Hematopoietic multipotent progenitor cell (in vitro differentiated cells): ENCODE results near the gene RPL12. TPM values are rescaled to one million over a fixed set of nuclear protein-coding genes. Genes with fewer than 3 reads are reported as not detected.
A peak's percentile ranks its signal among the peaks of the same experiment; 100 is the strongest.
"Not testable (repeated sequence)": the region's sequence is repeated elsewhere in the genome, so short reads cannot be mapped to it uniquely, and the experiment has no call there.

Experiments used
- DNase-seq, 3 donors: peaks; one replicate each; pipeline ENCODE4 v3.0.0-alpha.2; 2011 to 2015; ENCODE audit warnings: low read depth in 2 of 3, low spot score in 2 of 3
- total RNA-seq: library from RNA; depleted of rRNA; stranded (reverse); fragments of >200 nt; gene quantifications from one replicate; pipeline ENCODE4 v1.2.3, GENCODE V29; 2012

Gene RPL12
- total RNA-seq, 1 donor = 3,064 TPM

DNA sequence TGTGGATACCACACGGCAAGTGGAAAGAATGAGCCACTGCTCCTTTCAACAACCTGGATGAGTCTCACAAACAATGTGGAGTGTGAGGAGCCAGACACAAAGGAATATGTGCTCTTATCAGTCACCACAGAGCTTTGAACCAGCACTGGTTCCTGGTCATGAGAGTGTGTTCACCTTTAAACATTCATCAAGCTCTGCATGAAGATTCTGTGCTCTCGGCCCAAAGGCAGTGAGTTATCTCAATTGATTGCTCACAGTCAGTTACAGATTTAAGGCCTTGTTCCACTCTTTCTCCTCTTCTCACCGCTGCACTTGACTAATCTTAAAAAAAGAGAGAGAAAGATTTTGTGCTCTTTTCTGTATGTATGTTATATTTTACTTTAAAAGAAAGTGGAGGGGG, 19.5 kb upstream of the RPL12 start:
- DNase-seq = no peak

DNA sequence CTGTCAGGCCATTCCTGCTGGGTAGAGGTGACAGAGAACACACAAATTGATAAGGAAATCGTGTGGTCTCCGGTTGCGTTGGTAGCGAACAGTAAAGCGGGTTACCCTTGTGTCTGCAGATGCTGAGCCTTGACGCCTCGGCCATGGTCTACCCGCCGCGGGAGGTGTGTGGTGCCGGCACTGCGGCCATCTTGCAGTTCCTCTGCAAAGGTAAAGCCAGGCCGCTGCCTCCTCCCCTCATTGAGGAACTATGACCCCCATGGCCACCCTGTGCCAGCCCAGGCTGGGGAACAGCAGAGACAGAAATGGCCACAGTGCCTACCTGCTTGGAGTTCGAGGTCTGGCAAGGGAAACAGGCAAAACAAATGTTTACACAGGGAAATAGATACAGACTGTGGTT, 16.4 kb upstream of the RPL12 start:
- no peak for DNase-seq

DNA sequence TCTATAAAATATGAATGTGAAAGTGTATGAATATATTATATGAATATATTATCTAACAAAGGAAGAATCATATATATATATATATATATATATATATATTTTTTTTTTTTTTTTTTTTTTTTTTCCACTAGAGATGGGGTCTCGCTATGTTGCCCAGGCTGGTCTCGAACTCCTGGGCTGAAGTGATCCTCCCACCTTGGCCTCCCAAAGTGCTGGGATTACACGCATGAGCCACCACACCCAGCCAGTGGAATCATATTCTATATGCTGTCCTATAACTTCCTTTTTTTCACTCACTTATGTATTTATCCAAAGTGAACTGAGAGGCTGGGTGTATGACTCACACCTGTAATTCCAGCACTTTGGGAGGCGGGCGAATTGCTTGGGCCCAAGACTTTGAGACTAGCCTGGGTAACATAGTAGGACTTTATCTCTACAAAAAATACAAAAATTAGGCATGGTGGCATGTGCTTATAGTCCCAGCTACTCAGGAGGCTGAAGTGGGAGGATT, 15.3 kb upstream of the RPL12 start:
- DNase-seq = not testable (repeated sequence)

DNA sequence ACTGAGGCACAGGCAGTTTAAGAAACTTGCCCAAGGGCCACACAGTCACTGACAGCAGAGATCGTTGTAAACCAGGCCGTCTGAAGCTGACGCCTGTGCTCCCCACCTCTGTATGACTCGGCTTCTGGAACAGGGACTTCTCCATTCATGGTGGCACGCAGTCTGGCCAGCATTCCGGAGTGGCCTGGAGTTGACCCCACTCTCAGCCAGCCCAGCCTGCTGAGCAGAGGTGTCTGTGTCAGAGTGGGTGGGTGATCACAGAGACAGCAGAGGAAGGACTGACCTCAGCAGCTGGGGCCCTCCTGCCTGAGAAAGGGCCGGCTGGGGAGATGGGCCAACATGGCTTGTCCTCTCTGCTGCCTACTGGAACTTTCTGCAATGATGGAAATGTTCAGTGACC, 12.7 kb upstream of the RPL12 start:
- DNase-seq = no peak

DNA sequence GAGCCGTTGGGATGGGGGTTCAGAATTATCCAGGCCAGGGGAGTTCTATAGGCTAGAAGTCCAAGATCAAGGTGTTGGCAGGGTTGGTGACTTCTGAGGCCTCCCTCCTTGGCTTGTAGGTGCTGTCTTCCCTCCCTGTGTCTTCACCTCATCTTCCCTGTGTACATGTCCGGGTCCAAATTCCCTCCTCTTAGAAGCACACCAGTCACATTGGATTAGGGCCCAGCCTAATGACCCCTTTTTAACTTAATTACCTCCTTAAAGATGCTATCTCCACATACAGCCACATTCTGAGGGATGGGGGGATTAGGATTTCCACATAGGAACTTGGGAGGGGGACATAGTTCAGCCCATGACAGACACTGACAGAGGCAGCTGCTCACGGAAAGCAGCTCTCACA, 12.2 kb upstream of the RPL12 start:
- no peak for DNase-seq

DNA sequence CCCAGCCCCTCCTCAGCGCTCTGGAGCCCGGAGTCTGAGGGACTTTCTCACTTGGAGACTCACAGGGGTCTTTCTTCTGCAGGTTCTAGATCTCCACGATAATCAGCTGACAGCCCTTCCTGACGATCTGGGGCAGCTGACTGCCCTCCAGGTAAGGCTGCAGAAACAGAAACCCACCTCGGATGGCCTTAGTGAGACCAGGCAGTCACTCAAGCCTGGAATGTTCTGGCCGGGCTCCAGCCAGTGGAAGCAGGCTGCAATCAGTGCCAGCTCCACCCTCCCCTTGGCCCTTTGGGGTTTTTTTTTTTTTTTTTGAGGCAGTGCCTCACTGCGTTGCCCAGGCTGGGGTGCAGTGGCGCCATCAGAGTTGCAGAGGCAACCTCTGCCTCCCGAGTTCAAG, 7.7 kb upstream of the RPL12 start:
- no peak for DNase-seq

DNA sequence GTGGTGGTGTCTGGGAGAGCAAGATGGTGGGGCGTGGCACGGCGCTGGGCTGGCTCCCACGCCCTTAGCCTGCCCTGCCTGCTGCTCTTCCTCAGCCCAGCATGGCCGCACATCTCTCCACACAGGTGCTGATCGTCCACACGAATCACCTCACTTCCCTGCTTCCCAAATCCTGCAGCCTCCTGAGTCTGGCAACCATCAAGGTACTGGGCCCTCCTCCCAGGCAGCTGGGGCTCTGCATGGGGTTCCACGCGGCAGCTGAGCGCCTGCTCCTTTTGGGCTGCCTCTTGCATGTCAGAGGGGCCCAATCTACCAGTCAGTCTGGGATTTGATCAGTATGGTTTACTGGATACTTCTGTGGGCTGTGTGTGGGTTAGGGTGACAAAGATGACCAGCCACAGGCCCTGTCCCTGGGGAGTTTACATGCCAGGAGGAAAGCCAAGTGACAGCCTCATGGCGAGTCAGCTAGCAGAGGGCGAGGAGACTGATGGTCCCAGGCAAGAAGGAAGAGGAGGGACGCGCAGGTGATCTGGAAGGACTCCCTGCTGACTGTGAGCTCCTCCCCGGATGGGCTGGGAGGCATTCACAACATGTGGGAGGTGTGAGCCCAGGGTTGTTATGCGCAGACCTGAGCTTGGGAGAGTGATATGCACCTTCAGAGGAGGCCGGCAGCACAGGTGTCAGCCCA, 6.1 kb upstream of the RPL12 start:
- no peak for DNase-seq

GRCh38 chr9:127455324-127455992, 4.3 kb upstream of the RPL12 start:
- peak in 2 of 3 donors; percentile 64 to 85 for DNase-seq

GRCh38 chr9:127452691-127453090, 1.5 kb upstream of the RPL12 start:
- DNase-seq = no peak

- DNase-seq = peak in 2 of 3 donors; percentile 27 to 36
These were observed 851 bp upstream of the RPL12 start for GRCh38 chr9:127451858-127452656.

GRCh38 chr9:127451608-127451857, 327 bp upstream of the RPL12 start:
- DNase-seq = no peak

- DNase-seq = peak in 1 of 3 donors; percentile 17
These were observed 904 bp downstream of the RPL12 start for GRCh38 chr9:127450243-127450760.

GRCh38 chr9:127449332-127449966, 1.8 kb downstream of the RPL12 start:
- DNase-seq = no peak

DNA sequence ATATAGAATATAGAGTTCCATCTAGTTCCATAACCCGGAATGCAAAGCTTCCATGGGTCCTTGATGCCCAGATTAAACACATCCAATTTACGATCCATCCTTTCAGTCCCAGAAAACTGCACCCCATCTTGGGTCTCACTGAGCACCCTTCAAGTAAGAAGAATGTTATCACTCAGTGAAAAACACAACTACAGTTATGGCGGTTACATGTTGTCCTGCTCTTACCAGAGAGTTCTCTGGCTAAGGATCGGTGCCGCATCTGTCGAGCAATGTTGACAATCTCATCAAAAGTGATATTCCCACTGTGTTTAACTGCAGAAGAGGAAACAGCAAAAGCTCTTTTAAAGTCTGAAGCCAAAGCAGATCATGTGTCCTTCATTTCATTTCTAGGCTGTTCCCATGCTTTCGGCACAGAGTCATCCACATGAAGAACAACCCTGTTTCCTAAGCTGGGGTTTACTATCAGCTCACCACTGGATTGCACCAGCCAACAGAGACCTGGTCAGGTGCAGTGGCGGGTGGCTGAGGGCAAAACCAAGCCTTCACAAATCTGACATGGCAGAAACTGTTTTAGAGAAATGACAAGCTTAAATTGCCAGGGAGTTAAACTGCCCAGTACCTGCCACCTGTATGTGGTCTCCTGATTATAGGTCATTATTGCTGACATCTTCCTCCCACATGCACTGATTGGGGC, 2.9 kb downstream of the RPL12 start:
- DNase-seq = no peak

DNA sequence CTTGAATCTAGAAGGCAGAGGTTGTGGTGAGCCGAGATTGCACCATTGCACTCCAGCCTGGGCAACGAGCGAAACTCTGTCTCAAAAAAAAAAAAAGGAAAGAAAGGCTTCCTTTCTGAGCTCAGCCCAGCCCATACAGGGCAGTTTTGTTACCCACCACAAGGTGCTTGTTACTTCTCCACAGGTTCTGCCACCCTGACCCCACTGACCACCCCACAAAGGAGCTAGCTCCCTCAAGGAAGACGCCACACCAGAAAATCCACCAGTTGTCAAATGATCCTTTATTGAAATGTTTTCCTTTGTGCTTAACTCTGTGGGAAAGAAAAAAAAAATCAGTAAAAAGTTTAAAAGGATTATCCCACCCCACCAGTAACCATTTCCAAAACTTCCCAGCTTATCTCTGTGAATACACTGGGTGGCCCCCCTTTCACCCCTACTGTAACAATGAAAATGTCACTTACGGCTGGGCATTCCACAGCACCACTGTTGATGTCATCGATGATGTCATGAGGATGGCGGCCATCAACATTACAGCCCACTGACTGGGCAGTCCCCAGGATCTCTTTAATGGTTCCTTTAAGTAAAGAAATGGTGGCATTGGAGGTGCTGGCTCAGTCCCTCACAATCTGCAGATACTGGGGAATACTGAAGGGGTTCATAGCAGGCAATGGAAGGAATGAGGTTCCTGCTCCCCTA, 3.6 kb downstream of the RPL12 start:
- no peak for DNase-seq

DNA sequence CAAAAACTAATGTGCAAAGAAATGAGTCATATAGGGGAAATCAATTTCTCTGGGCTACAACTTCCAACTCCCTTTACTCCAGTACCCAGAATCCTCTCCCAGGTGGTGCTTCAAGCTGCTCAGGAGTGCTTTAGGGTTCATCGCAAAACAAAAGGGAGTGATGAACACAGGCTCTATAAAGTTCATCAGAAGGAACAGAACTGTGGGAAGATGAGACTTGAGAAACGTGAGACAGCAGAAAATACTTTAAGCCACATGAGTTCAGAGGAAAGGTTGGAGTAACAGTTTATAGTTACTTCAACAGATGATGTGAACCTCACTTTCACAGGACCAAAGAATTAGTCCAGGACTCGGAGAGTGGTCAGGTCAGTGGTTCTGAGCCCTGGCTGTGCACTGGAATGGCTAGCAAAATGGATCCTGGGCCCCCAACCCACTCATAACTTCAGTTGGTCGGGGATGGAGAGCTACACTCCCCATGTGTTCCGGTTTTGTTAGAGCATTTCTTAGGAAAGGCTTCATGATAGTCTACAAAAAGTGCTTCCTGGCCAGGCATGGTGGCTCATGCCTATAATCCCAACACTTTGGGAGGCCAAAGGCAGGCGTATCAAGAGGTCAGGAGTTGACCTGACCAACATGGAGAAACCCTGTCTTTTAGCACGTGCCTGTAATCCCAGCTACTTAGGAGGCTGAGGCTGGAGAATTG, 4.3 kb downstream of the RPL12 start:
- DNase-seq = no peak

GRCh38 chr9:127445851-127446712, 5.1 kb downstream of the RPL12 start:
- no peak for DNase-seq
